NOMO-1 treated with DMSO at 0.1 percent for 48 hours (cell line): Measurements from ENCODE around the gene NCOA1.

Experiments used
- DNase-seq: peaks from one replicate; lab custom pipeline; 2025; ENCODE audit not compliant: unreplicated experiment; lab: John Stamatoyannopoulos, UW

NCOA1 gene

DNA sequence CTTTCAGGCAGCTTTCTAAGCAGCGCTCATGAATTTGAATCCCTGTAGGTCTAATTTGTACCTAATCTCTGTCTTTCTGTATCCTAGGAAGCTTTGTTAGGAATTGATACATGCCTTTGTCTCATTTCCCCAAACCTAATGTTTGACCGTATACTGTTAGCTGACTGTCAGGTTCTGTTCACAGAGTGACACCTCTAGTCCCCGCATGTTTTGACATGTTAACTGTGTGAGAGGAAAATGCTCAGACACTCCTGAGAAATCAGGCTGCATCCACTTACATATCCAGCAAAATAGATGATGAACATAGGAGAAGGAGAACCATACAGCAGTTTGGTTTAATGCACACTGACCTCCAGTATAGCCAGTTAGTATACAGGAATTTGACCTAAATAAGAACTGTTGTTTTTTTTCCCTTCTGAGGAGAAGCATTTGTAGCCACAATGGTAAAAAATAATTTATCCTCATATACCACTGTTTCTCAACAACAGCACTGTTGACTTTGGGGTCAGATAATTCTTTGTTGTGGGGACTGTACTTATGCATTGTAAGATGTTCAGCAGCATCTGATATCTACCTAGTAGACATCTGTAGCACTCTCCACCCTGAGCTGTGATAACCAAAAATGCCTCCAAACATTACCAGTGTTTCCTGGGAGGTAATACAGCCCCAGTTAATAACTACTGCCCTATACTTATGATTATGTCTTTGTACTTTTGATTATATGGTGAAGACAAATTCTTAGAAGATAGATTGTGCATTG, 130.9 kb downstream of the NCOA1 start:
- DNase-seq = no peak

GRCh38 chr2:24623535-24623934, 132.5 kb downstream of the NCOA1 start:
- no peak for DNase-seq

- no peak for DNase-seq
These were observed 134.7 kb downstream of the NCOA1 start for GRCh38 chr2:24625728-24626127.

GRCh38 chr2:24626131-24626530, 135.1 kb downstream of the NCOA1 start:
- DNase-seq = no peak

DNA sequence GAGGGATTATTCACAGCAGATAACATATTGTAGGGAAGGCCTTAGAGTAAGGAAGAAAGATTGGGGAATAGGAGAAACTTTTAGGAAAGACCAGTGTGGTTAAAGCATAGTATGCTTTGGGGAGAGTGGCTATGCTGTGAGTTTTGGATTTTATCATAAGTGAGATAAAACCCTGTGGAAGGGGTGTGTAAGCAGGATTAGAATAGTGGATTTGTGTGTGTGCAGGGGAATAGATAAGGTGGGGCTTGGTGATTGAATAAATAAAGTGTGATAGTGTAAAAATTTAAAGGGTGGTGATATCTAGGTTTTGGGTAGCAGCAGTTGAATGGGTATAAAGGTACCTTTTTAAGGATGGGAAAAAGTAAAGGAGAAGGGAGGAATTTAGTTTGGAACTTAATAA, 137.7 kb downstream of the NCOA1 start:
- no peak for DNase-seq

GRCh38 chr2:24632172-24632571, 141.1 kb downstream of the NCOA1 start:
- peak; percentile 79 for DNase-seq

GRCh38 chr2:24635181-24635580, 144.1 kb downstream of the NCOA1 start:
- no peak for DNase-seq

DNA sequence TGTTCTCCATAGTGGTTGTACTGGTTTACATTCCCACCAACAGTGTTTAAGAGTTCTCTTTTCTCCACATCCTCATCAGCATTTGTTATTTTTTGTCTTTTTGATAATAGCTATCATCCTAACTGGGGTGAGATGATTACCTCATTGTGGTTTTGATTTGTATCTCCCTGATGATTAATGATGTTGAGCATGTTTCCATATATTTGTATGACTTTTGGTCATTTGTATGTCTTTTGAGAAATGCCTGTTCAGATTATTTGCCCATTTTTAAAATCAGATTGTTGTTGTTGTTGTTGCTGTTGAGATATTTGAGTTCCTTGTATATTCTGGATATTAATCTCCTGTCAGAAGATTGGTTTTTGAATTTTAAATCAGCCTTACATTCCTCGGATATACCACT, 147.5 kb downstream of the NCOA1 start:
- DNase-seq = no peak

DNA sequence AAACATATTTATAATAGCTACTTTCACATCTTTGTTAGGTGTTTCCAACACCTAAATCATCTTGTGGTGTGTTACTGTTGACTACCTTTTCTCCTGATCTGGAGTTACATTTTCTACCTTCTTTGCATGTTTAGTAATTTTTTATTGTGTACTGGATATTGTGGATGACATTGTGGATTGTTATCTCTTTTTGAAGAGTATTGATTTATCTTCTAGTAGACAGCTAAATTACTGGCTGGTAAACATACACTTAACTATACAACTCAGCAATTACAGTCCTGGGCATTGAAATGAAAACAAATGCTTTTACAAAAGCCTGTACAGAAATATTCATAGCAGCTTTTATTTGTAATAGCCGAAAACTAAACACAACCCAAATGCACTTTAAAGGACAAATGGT, 151.3 kb downstream of the NCOA1 start:
- DNase-seq = no peak

DNA sequence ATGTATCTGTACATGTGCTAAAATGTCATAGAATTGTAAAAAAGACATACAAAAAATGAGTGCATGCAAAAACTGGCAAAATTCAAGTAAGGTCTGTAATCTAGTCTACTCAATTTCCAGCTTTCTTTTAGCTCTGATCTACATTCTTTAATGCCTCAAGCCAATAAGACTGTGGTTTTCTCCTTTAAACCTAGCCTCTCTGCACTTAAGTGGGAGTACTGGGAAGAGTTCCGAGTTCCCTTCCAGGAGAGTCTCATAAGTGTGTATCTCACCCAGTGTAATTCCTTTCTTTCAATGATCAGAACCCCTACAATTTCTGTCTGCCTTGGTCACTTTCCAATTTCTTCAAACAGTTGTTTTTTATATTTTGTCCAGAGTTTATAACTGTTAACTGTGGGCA, 152.0 kb downstream of the NCOA1 start:
- DNase-seq = no peak

DNA sequence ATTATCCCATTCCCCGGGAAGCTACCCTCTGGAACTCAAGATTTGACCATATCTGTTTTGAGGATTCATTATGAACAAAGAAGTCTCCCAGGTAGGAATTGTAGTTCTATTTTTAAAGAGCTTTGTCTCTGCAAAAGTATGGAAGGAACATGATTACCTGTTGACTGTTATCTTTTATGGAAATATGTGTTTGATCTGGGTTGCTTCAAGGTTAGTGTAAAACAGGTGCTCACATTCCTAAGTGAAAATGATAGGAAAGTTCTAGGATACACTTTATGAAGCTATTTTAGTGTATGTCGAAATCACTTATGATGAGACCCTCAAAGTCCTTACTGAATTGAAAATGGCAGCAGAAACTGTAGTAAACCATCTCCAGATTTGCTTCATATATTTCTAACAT, 153.0 kb downstream of the NCOA1 start:
- no peak for DNase-seq

- DNase-seq = no peak
These were observed 160.1 kb downstream of the NCOA1 start for GRCh38 chr2:24650997-24651642.

DNA sequence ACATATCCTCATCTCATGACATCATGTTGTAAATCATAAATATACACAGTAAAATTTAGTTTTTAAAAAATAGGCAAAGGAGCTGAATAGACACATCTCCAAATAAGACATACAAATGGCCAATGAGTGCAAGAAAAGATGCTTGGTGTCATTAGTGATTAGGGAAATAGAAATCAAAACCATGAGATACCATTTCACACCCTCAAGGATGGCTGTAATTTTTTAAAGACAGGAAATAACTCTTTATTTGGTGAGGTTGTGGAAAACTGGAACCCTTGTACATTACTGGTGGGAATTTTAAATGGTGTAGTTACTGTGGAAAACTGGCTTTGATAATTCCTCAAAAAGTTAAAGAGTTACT, 160.6 kb downstream of the NCOA1 start:
- no peak for DNase-seq

DNA sequence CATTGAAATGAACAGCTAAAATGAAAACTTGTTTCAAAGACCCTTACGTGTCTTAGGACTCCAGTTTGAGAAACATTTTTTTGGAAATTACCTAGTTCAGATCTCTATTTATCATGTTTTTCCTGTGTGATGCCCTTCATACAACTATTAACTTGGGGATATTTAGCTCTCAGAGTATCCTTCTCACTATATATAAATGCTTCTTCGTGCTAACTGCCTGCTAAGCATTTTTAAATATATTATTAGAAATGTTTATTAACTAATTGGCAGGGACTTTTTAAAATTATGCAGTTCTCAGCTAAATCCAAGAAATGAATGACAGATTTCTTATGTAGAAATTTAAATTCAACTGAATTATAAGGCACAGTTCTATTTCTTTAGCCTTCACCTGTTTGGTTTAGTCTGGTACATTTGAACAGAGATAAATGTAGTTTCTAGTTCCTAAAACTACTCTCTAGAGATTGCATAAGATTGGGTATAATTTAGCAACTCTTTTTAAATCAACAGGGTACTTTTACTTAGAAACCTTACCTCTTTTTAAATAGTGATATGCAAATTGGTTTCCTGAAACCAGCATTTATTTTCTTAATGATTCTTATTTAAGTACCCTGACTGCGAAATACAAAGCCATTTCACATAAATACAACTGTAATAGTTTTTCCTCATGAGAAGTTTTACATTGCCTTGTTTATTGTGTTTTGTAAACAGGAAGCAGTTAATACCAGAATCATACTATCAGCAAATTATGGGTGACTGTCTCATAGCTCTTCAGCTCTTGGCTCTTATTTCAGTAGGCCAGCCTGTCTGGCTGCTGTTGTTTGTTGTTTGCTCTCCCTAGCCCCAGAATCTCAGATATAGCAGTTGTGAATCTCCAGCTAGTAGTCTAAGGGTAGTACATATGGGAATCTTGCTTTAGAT, 161.5 kb downstream of the NCOA1 start:
- DNase-seq = peak; percentile 79

DNA sequence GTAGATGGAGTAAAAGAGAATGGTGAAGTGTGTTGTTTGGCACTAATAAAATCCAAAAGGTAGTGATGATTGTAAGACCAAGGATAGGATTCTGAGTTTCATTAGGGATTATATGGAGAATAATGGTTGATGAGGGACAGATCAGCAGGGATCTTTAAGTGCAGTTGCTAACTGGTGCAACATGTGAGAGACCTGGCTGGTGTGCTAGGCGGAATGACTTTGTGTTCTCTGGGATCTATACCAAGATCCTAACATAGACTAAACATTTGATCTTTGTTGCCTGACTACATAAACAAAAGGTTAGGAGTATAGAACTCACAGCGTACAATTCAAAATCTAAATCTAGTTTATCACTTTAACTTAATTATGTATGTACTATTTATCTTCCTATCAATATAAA, 166.8 kb downstream of the NCOA1 start:
- no peak for DNase-seq

- no peak for DNase-seq
These were observed 167.6 kb downstream of the NCOA1 start for GRCh38 chr2:24658531-24659202.

DNA sequence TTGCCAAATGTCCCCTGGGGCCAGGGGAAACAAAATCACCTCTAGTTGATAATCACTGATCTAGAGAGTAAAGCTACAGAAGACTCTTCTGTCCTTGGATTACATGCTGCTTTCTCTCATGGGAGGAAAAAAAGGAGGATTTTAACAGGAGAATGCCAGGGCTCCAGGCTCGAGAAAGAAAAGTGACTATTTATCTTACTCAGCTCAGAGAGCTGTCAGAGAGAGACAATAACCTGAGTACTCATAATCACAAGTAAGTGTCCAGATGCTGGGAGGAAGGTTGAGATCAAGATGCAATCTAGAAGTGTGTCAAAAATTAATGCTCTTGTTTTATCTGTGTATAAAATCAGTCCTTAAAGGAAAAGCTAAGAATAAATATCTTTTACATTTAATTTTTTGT, 168.8 kb downstream of the NCOA1 start:
- DNase-seq = no peak

DNA sequence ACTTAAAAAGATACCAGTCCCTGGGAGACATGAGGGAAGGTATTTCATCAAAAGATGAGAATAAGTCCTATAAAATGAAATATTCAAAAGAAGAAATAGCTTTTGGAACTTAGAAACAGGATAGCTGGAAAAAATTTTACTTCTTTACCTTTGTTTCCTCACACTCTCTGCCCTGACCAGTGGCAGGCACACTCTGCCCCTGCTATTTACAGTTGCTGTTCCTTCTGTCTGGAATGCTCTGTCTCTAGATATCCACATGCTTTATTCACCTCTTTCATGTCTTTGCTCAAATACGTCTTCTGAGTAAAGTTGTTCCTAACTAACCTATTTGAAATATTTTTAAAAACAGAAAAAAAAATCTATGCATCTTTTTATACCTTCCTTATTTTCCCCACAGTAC, 176.5 kb downstream of the NCOA1 start:
- no peak for DNase-seq

DNA sequence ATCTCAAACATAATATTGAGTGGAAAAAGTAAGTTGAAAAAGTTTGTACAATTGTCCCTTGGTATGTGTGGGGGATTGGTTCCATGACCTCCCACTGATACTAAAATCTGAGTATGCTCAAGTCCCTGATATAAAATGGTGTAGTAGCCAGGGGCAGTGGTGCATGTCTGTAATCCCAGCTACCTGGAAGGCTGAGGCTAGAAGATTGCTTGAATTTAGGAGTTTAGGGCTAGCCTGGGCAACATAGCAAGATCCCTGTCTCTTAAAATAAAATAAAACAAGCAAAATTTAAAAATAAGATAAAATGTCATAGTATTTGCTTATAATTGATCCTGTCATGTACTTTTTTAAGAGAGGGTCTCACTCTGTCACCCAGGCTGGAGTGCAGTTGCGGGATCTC, 180.2 kb downstream of the NCOA1 start:
- DNase-seq = no peak

DNA sequence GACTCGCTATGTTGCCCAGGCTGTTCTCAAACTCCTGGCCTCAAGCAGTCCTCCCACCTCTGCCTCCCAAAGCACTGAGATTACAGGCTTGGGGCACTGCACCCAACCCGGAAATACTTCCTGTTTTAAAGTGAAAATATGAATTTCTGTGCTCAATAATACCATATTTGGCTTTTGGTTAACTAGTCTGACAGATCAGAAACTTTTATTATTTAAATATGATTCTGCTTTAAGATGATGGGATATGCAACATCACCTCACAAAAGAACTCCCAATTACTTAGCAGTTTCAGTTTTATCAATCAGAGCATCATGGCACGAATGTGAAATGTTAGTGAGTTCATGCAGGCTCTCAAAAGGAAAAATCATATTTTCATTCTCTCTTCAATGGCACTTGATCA, 181.5 kb downstream of the NCOA1 start:
- no peak for DNase-seq

GRCh38 chr2:24675338-24675737, 184.3 kb downstream of the NCOA1 start:
- DNase-seq = no peak
